Body of pancreas (tissue), 4 donors: ENCODE results near the gene ADSS1. TPM values are rescaled to one million over a fixed set of nuclear protein-coding genes. Genes with fewer than 3 reads are reported as not detected.

ENCODE experiments used
- ATAC-seq: fragments of 150-250 bp; one replicate; pipeline ENCODE4 v1.9.1; 2016
- DNase-seq, 4 donors: peaks; one replicate each; pipeline ENCODE4 v3.0.0-alpha.2; 2019
- H3K27ac ChIP-seq, 4 donors: fragments of 200-600 bp; sonication (generic); 1 replicate in 3 of 4; 2 replicates in 1 of 4; pipeline versions ENCODE4 v1.5.1 to v1.6.1; 2016 to 2019; ENCODE audit warnings: mild to moderate bottlenecking in 1 of 4, mixed read lengths in 1 of 4, moderate library complexity in 1 of 4
- H3K27me3 ChIP-seq, 2 donors: fragments of 200-600 bp; sonication (generic); one replicate each; pipeline ENCODE4 v1.6.0; 2016; ENCODE audit warnings: mild to moderate bottlenecking in 1 of 2
- H3K36me3 ChIP-seq, 2 donors: fragments of 200-600 bp; sonication (generic); replicated peaks in 1 of 2; 2 replicates each; pipeline ENCODE4 v1.5.1; 2016; ENCODE audit warnings: low read depth in 2 of 2; ENCODE audit not compliant: insufficient read depth in 1 of 2
- H3K4me1 ChIP-seq: fragments of 200-600 bp; sonication (generic); one replicate; pipeline ENCODE4 v1.6.0; 2016
- H3K4me3 ChIP-seq, 2 donors: fragments of 200-600 bp; sonication (generic); 1 replicate in 1 of 2; 2 replicates in 1 of 2; pipeline ENCODE4 v1.5.1; 2016 to 2019
- H3K9me3 ChIP-seq, 3 donors: fragments of 200-600 bp; sonication (generic); 1 replicate in 2 of 3; 2 replicates in 1 of 3; pipeline ENCODE4 v1.5.1; 2016
- CTCF ChIP-seq, 7 experiments: fragments of 450-650 bp in 4 of 7; fragments of 200-600 bp in 3 of 7; sonication (generic) in 3 of 7; IDR thresholded peaks; one replicate each; pipeline ENCODE4 v1.5.1; 2016 to 2019; ENCODE audit warnings: antibody characterized with exemption in 7 of 7
- POLR2A ChIP-seq, 3 donors: fragments of 450-650 bp; IDR thresholded peaks; one replicate each; pipeline ENCODE4 v1.6.1; 2016; ENCODE audit warnings: antibody characterized with exemption in 3 of 3, mild to moderate bottlenecking in 2 of 3
- WGBS, 2 donors: methylation state at CpG; one replicate each; pipeline ENCODE4 v1.1.5; 2017; 5-methylcytosine and 5-hydroxymethylcytosine counted together
- intact Hi-C: fragments of 100-400 bp; cut with DNase I; formaldehyde crosslinking; loops from one replicate; pipeline ENCODE4 v1.15.1; 2023
- total RNA-seq, 2 donors: library from RNA; depleted of rRNA; stranded (reverse); fragments of >200 nt; gene quantifications; one replicate each; pipeline ENCODE4 v1.1.0, GENCODE V29; 2016

ADSS1 gene
- total RNA-seq, 2 donors from 2014 or later, result 4.0 to 4.7 TPM

- Histone ChIP-seq H3K36me3 (peaks cover 9 to 13% of the 10 kb centered on the region in 2 donors), H3K4me1 (peaks cover 38% of the 10 kb centered on the region), H3K9me3 (no peaks in the 10 kb centered on the region), H3K27ac (no peak overlapping the region), H3K4me3 (no peak overlapping the region), H3K27me3 (no peaks in the 10 kb centered on the region)
- ATAC-seq (no peak), DNase-seq (no peak)
- peak in 6 of 7 experiments; percentile 7 to 56 (median 26) for TF ChIP-seq CTCF (IDR thresholded peaks at IDR 0.05)
- TF ChIP-seq POLR2A (IDR thresholded peaks at IDR 0.05), result no peak
- intact Hi-C loops, result loop anchor here (5.0 kb wide), 1 partner anchor 51 kb away; no protein-coding TSS in a partner anchor
- 94 to 98% methylated on average over 5 of the region's 5 CpGs for WGBS, 2 donors
These were observed 46.8 kb downstream of the ADSS1 start for GRCh38 chr14:104770851-104771272.

GRCh38 chr14:104771374-104771773, 47.3 kb downstream of the ADSS1 start:
- DNase-seq (no peak), ATAC-seq (no peak)
- TF ChIP-seq CTCF (IDR thresholded peaks at IDR 0.05), result no peak
- TF ChIP-seq POLR2A (IDR thresholded peaks at IDR 0.05), result no peak
- intact Hi-C loops, result loop anchor here (5.0 kb wide), 1 partner anchor 51 kb away; no protein-coding TSS in a partner anchor
- H3K9me3 ChIP-seq, result no peaks in the 10 kb centered on the region
- WGBS, 2 donors, result 93 to 100% methylated on average over 2 to 3 of the region's 4 CpGs
- peaks cover 9 to 13% of the 10 kb centered on the region in 2 donors for H3K36me3 ChIP-seq
- H3K27ac ChIP-seq, result no peak overlapping the region
- H3K4me3 ChIP-seq, result no peak overlapping the region
- H3K27me3 ChIP-seq, result no peaks in the 10 kb centered on the region
- H3K4me1 ChIP-seq, result peaks cover 43% of the 10 kb centered on the region

GRCh38 chr14:104771918-104772706, 48.1 kb downstream of the ADSS1 start:
- Histone ChIP-seq H3K4me1 (peaks cover 50% of the 10 kb centered on the region), H3K36me3 (peaks cover 9 to 13% of the 10 kb centered on the region in 2 donors)
- WGBS, 2 donors, result 86 to 87% methylated on average over 26 to 34 of the region's 34 CpGs

GRCh38 chr14:104772707-104773504, 48.9 kb downstream of the ADSS1 start:
- H3K27me3 ChIP-seq, result no peaks in the 10 kb centered on the region
- peaks cover 9 to 13% of the 10 kb centered on the region in 2 donors for H3K36me3 ChIP-seq
- H3K27ac ChIP-seq, result peak overlapping the region in 2 of 4 donors; percentile 58 to 81
- ATAC-seq (no peak), DNase-seq (no peak)
- intact Hi-C loops, result loop anchor here (5.0 kb wide), 1 partner anchor 49 kb away; no protein-coding TSS in a partner anchor
- H3K4me3 ChIP-seq, result no peak overlapping the region
- peaks cover 57% of the 10 kb centered on the region for H3K4me1 ChIP-seq
- 72 to 80% methylated on average over 1 to 38 of the region's 38 CpGs for WGBS, 2 donors
- H3K9me3 ChIP-seq, result no peaks in the 10 kb centered on the region
- no peak for TF ChIP-seq CTCF (IDR thresholded peaks at IDR 0.05)
- TF ChIP-seq POLR2A (IDR thresholded peaks at IDR 0.05), result no peak

More at GRCh38 chr14:104771918-104772706, 48.1 kb downstream of the ADSS1 start:
- no peak overlapping the region for H3K27ac ChIP-seq
- no peaks in the 10 kb centered on the region for H3K9me3 ChIP-seq
- H3K4me3 ChIP-seq, result no peak overlapping the region
- DNase-seq, result no peak
- H3K27me3 ChIP-seq, result no peaks in the 10 kb centered on the region
- intact Hi-C loops, result loop anchor here (5.0 kb wide), 1 partner anchor 50 kb away; no protein-coding TSS in a partner anchor
- TF ChIP-seq CTCF (IDR thresholded peaks at IDR 0.05), result no peak
- TF ChIP-seq POLR2A (IDR thresholded peaks at IDR 0.05), result no peak
- no peak for ATAC-seq
